ENCODE results near the gene CRTAC1. TPM values are rescaled to one million over a fixed set of nuclear protein-coding genes. Genes with fewer than 3 reads are reported as not detected.

Gene CRTAC1
- total RNA-seq, 1 donor, result not detected

GRCh38 chr10:97861924-97862323 is 168.5 kb downstream of the CRTAC1 start:
- no peak for DNase-seq (ENCODE audit: low read depth)
- TF ChIP-seq CTCF (IDR thresholded peaks at IDR 0.05; ENCODE audit: insufficient read depth, low read length), result no peak
- no peak overlapping the region for H3K4me3 ChIP-seq (ENCODE audit: low read depth, low read length)

DNA sequence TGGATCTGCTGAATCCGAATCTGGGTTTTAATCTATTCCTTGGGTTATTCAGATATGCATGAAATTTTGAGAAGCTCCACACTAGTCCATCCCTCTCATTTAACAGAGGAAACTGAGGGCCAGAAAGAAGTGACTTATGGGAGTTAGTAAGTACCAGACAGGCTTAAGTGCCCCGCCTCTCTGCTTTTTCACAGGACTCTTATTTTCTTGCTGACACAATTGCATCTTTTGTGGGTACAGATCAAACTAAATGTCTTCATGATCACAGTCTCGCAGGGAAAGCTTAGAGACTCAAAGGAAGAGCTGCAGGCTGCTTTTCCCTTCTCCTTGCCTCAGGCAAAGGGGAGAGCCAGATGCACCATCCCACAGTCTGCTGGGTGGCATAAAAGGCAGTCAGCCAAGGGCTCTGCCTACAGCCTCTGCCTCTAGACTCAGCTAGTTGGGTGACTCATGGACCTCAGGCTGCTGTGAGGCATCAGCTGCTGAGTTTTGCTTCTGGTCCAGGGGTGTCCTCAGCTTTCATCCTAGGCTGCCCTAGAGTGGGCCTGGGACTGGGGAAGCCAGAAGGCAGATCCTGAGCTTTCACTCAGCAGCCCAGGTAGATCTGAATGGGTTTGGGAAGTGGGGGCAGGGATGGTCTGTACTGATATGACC is 169.2 kb downstream of the CRTAC1 start:
- H3K4me3 ChIP-seq (ENCODE audit: low read depth, low read length), result no peak overlapping the region
- DNase-seq (ENCODE audit: low read depth), result peak; percentile 39
- no peak for TF ChIP-seq CTCF (IDR thresholded peaks at IDR 0.05; ENCODE audit: insufficient read depth, low read length)

DNA sequence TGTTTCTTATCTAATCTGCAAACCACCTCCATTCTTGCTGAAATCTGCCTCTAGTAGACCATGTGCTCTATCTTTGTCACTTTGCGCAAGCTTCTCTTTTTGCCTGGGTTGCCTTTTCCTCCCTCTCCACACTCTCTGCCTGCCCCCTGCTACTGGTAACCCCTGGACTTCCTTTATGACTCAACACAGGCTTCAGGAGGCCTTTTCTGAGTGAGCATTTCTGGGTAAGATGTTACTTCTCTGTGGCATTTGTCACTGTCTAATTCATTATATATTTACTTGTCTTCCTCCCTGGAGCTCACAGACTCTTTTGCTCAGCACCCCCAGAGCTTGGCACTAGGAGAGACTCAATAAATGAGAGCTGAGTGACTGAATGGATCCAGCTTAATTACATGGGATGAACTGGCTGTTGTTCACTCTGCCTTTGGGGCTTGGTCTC is 172.4 kb downstream of the CRTAC1 start:
- DNase-seq (ENCODE audit: low read depth), result no peak
- H3K4me3 ChIP-seq (ENCODE audit: low read depth, low read length), result no peak overlapping the region
- no peak for TF ChIP-seq CTCF (IDR thresholded peaks at IDR 0.05; ENCODE audit: insufficient read depth, low read length)

- no peak for TF ChIP-seq CTCF (IDR thresholded peaks at IDR 0.05; ENCODE audit: insufficient read depth, low read length)
- no peak overlapping the region for H3K4me3 ChIP-seq (ENCODE audit: low read depth, low read length)
- no peak for DNase-seq (ENCODE audit: low read depth)
Observed at GRCh38 chr10:97854743-97855142, 175.7 kb downstream of the CRTAC1 start.

GRCh38 chr10:97852840-97853405 is 177.5 kb downstream of the CRTAC1 start:
- no peak for TF ChIP-seq CTCF (IDR thresholded peaks at IDR 0.05; ENCODE audit: insufficient read depth, low read length)
- no peak for DNase-seq (ENCODE audit: low read depth)
- no peak overlapping the region for H3K4me3 ChIP-seq (ENCODE audit: low read depth, low read length)

DNA sequence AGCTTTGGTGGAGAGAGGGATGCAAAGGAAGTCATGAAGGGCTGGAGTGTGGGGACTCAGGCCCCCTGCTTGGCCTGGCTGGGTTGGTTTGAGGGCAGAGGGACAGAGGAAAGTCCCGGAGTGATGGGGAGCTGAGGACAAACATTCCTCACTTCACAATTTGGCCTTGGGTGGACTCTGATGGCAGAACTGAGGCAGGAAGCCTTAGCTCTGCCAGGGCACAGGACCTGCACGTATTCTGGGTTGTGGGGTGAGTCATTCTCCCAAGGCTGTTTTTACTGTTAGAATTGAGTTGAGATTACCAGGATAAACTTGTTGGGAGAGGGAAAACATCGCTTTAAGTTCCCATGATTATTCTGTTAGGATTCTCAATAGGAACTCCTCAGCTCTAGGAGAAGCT is 178.1 kb downstream of the CRTAC1 start:
- no peak for TF ChIP-seq CTCF (IDR thresholded peaks at IDR 0.05; ENCODE audit: insufficient read depth, low read length)
- H3K4me3 ChIP-seq (ENCODE audit: low read depth, low read length), result no peak overlapping the region

More for the DNA sequence above, 178.1 kb downstream of the CRTAC1 start:
- no peak for DNase-seq (ENCODE audit: low read depth)

Measured in fibroblast of the aortic adventitia (primary cell).